ENCODE measurements around the gene CCM2.

GRCh38 chr7:45106820-45107219, 106.8 kb downstream of the CCM2 start:
- TF ChIP-seq CTCF (IDR thresholded peaks at IDR 0.05; ENCODE audit: low read length) = no peak
- TF ChIP-seq EZH2phosphoT487 (IDR thresholded peaks at IDR 0.05; ENCODE audit: low read length) = no peak
